HG03457 (cell line): Measurements from ENCODE around the gene HERC4.

Source experiments
- ATAC-seq: cut with Tn5 transposase; IDR thresholded peaks from one replicate; pipeline ENCODE4 v1.9.1; 2021; ENCODE audit warnings: moderate number of reproducible peaks; ENCODE audit not compliant: unreplicated experiment

HERC4 gene

GRCh38 chr10:68074775-68075549 is at the start of gene HERC4:
HERC4 (minus strand) TSS chr10:68075283; CDS start chr10:68073108, 2,175 bp downstream.
- peak; percentile 89 for ATAC-seq

DNA sequence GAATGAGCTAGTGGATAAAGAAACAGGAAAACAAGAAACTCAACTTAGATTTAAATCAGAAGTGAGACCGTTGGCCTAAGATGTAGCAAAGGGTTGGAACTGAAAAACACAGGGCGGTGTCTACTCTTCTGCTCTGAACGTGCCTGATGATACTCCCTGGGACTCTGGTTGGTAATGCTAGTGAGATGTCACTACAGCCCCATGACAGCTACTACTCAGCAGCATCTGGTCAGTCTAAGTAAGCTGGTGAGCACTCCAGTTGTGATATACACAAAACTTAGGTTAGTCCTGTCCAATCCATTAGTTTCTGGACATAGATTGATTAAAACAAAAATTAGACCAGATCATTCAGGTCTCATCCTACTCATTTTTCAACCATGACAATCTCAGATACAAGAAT is 49.6 kb upstream of the HERC4 start:
- ATAC-seq, result no peak

DNA sequence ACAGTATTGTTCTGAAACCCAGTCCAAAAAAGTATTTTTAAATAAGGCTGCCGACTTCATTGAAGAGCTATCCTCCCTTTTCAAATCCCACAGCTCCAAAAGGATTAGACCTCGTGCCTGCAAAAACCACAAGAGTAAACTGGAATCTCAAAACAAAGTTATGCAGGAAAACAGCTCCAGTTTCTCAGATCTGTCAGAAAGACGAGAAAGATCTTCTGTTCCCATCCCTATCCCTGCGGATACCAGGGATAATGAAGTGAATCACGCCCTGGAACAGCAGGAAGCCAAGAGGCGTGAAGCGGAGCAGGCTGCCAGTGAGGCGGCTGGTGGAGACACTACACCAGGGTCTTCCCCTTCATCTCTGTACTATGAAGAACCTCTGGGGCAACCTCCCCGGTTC is 46.8 kb upstream of the HERC4 start:
- no peak for ATAC-seq

DNA sequence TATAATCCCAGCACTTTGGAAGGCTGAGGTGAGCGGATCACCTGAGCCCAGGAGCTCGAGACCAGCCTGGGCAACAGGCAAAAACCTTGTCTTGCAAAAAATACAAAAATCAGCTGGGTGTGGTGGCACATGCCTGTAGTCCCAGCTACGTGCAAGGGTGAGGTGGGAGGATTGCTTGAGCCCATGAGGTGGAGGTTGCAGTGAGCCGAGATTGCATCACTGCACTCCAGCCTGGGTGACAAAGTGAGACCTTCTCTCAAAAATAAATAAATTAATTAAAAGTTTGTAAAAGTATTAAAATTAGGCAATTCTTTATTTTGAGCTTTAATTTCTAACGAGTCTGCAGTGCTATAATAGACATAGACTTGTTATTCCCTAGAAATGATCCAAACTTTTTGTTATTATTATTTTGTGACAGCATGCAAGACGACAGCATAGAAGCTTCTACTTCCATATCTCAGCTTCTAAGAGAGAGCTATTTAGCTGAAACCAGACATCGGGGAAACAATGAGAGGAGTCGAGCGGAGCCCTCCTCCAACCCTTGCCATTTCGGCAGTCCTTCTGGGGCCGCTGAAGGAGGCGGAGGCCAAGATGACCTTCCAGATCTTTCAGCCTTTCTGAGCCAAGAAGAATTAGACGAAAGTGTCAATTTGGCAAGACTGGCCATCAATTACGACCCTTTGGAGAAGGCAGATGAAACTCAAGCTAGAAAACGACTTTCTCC is 46.1 kb upstream of the HERC4 start:
- ATAC-seq, result no peak

GRCh38 chr10:68118657-68119056 is 43.6 kb upstream of the HERC4 start:
- no peak for ATAC-seq

- ATAC-seq, result no peak
Observed at GRCh38 chr10:68112837-68113236, 37.8 kb upstream of the HERC4 start.

- no peak for ATAC-seq
Observed at GRCh38 chr10:68111584-68111983, 36.5 kb upstream of the HERC4 start.

- no peak for ATAC-seq
Observed at GRCh38 chr10:68110027-68110426, 34.9 kb upstream of the HERC4 start.

GRCh38 chr10:68109331-68109730 is 34.2 kb upstream of the HERC4 start, which contains the start of gene MYPN:
MYPN (plus strand) TSS chr10:68109488; CDS start chr10:68121439, 11,951 bp downstream.
- no peak for ATAC-seq

DNA sequence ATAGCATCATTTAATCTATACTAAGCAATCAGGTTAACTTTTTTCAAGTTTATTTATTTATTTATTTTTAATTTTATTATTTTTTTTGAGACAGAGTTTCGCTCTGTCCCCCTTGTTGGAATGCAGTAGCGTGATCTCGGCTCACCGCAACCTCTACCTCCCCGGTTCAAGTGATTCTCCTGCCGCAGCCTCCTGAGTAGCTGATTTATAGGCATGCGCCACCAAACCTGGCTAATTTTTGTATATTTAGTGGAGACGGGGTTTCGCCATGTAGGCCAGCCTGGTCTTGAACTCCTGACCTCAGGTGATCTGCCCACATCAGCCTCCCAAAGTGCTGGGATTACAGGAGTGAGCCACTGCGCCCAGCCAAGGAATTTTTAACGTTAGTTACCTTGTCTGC is 33.6 kb upstream of the HERC4 start:
- no peak for ATAC-seq

DNA sequence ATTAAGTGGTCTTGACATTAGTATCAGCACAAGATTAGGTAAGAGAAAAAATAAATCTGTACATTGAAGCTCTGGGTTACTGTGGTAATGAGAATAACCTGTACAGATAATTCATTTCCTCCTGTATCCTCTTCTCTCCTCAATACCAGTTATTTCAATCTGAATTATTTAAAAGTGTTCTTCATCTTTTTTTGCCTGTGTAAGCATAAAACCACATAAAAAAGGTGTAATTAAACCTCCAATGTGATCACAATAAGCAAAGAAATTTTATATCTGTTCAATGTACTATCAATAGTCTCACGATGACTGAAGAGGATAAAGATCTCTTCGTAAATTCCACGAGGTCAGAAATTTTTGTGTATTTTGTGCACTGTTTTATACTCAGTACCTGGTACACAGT is 33.0 kb upstream of the HERC4 start:
- ATAC-seq, result no peak

GRCh38 chr10:68107651-68108050 is 32.6 kb upstream of the HERC4 start:
- ATAC-seq, result no peak

GRCh38 chr10:68106656-68107055 is 31.6 kb upstream of the HERC4 start:
- no peak for ATAC-seq

- no peak for ATAC-seq
Observed at GRCh38 chr10:68105820-68106219, 30.7 kb upstream of the HERC4 start.

- ATAC-seq, result no peak
Observed at GRCh38 chr10:68103901-68104300, 28.8 kb upstream of the HERC4 start.

DNA sequence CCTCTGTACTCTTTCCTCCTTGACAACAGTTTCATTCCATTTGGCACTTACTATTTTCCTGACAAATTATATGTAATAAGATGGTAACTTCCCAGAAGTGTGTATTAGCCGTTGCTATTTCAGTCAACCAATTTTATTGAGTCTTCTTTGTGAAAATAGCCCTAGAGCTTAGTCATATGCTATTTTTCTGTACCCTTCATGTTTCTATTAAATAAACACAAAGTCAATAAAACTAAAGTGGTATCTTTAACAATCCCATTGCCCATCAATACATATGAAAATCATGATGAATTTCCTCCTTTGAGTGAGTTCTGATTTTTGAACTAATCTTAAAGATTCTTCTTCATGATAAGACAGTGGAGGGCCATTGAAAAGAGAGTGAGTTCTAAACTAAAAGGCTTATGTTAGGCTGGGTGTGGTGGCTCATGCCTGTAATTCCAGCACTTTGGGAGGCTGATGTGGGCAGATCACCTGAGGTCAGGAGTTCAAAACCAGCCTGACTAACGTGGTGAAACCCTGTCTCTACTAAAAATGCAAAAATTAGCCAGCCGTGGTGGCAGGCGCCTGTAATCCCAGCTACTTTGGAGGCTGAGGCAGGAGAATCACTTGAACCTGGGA is 28.3 kb upstream of the HERC4 start:
- ATAC-seq, result no peak

- ATAC-seq, result no peak
Observed at GRCh38 chr10:68101066-68101465, 26.0 kb upstream of the HERC4 start.

DNA sequence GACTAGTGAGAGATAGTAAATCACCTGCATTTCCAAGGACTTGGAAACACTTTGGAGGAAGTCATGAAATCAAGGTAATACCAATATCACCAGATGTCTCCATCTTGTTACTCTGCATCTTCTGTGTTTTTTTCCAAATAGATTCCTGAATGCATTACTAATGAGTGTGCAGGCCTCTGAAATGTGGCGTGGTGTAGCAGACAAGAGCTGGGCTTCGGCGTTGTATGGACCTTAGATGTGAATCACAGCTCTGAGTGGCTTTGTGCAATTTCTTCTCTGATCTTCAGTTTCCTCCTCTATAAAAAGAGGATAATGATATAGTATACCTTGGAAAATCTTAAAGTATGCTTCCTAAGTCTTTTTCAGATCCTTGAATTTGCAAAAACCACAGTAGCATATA is 24.7 kb upstream of the HERC4 start:
- ATAC-seq, result no peak

GRCh38 chr10:68096913-68097516 is 21.9 kb upstream of the HERC4 start:
- no peak for ATAC-seq

DNA sequence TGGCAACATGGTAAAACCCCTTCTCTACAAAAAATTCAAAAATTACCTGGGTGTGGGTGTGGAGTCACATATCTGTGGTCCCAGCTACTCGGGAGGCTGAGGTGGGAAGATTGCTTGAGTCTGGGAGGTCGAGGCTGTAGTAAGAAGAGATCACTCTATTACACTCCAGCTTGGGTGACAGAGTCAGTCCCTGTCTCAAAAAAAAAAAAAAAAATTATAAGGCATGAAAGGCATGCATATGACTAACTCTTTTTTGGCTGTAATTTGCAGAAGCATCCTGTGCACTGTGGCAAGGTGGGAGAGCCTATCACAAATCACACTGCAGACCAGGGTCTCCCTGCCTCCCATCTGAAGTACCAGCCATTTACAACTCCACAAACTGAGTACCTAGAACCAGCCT is 20.1 kb upstream of the HERC4 start:
- no peak for ATAC-seq

GRCh38 chr10:68092512-68092911 is 17.4 kb upstream of the HERC4 start:
- no peak for ATAC-seq
